Mucosa of stomach (tissue), 1 donor: ENCODE results near the gene UIMC1.

Source experiments
- H3K27me3 ChIP-seq: one replicate; pipeline ENCODE4 v1.7.0; 2013; ENCODE audit warnings: mild to moderate bottlenecking, low read length; ENCODE audit not compliant: control insufficient read depth, insufficient read depth
- H3K36me3 ChIP-seq: one replicate; pipeline ENCODE4 v1.7.0; 2013; ENCODE audit warnings: low read length; ENCODE audit not compliant: control insufficient read depth, insufficient read depth
- H3K4me1 ChIP-seq: one replicate; pipeline ENCODE4 v1.7.0; 2013; ENCODE audit warnings: mild to moderate bottlenecking, low read length; ENCODE audit not compliant: control insufficient read depth, insufficient read depth
- H3K4me3 ChIP-seq: one replicate; pipeline ENCODE4 v1.7.0; 2013; ENCODE audit warnings: low read length
- H3K9ac ChIP-seq: one replicate; pipeline ENCODE4 v1.7.0; 2013; ENCODE audit warnings: mild to moderate bottlenecking, low read length, moderate library complexity
- H3K9me3 ChIP-seq: one replicate; pipeline ENCODE4 v1.7.0; 2013; ENCODE audit warnings: mild to moderate bottlenecking, low read length, moderate library complexity; ENCODE audit not compliant: control insufficient read depth
- donor health status: Pancreatic carcinoma.

UIMC1 gene

DNA sequence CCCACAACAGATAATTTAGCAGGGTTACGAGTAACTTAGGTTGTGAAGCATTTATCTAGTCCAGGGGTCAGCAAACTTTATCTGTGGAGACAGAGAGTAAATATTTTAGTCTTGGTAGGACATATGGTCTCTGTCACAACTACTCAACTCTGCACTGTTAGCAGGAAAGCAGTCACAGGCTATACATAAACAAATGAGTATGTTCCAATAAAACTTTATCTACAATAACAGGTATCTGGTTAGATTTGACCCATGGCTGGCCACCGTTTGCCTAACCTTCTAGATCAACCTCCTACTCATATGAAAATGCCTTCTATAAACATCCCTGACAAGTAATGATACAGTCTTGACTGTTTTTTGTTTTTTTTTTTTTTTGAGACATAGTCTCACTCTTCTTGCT is 94.5 kb downstream of the UIMC1 start:
- no peak overlapping the region for H3K9ac ChIP-seq
- H3K36me3 ChIP-seq, result no peaks in the 10 kb centered on the region
- no peak overlapping the region for H3K4me3 ChIP-seq
- no peaks in the 10 kb centered on the region for H3K27me3 ChIP-seq
- peaks cover 6% of the 10 kb centered on the region for H3K4me1 ChIP-seq
- no peaks in the 10 kb centered on the region for H3K9me3 ChIP-seq

- no peaks in the 10 kb centered on the region for H3K27me3 ChIP-seq
- H3K9me3 ChIP-seq, result no peaks in the 10 kb centered on the region
- H3K36me3 ChIP-seq, result no peaks in the 10 kb centered on the region
- H3K4me3 ChIP-seq, result no peak overlapping the region
- no peaks in the 10 kb centered on the region for H3K4me1 ChIP-seq
- no peak overlapping the region for H3K9ac ChIP-seq
These were observed 97.8 kb downstream of the UIMC1 start for GRCh38 chr5:176908675-176909368.

- Histone ChIP-seq H3K4me3 (no peak overlapping the region), H3K4me1 (no peaks in the 10 kb centered on the region), H3K36me3 (no peaks in the 10 kb centered on the region), H3K27me3 (no peaks in the 10 kb centered on the region), H3K9ac (no peak overlapping the region), H3K9me3 (no peaks in the 10 kb centered on the region)
These were observed 99.8 kb downstream of the UIMC1 start for GRCh38 chr5:176906796-176907195.

GRCh38 chr5:176906126-176906525 is 100.5 kb downstream of the UIMC1 start:
- no peaks in the 10 kb centered on the region for H3K27me3 ChIP-seq
- no peaks in the 10 kb centered on the region for H3K9me3 ChIP-seq
- H3K4me3 ChIP-seq, result no peak overlapping the region
- H3K4me1 ChIP-seq, result no peaks in the 10 kb centered on the region
- no peak overlapping the region for H3K9ac ChIP-seq
- no peaks in the 10 kb centered on the region for H3K36me3 ChIP-seq

- H3K27me3 ChIP-seq, result no peaks in the 10 kb centered on the region
- H3K36me3 ChIP-seq, result no peaks in the 10 kb centered on the region
- H3K4me1 ChIP-seq, result no peaks in the 10 kb centered on the region
- no peak overlapping the region for H3K9ac ChIP-seq
- H3K9me3 ChIP-seq, result no peaks in the 10 kb centered on the region
- H3K4me3 ChIP-seq, result no peak overlapping the region
These were observed 102.3 kb downstream of the UIMC1 start for GRCh38 chr5:176904276-176904675.

DNA sequence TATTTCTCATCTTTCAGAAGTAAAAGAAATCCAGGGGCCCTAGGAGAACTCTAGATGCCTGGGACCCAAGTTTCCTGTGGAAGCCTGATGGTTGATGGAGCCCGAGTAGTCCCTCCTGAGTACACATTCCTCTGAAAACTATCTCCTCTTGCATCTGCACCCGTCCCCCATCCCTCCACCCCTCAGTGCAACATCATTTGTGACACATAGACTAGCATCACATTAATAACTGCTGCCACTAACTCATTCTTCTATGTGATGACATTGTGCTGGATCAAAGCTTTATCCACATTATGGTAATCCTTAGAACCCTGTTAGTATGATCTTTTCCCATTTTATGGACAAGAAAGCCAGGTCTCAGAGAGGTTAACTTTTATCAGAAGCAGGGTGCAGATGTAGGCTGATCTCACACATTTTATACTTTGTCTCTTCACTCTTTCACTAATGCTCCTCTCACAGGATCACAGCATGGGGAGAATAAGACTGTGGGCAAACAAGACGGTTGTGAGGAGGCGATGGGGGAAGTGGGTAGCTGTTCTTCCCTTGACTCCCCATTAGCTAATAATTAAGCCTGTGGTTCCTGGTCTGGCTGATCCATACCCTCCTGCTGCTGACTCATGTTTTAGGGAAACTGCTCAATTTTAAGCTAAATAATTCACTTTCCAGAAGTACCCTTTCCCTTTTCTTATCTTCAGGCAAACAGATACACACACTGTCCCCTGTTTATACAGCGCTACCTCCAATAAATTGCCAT is 103.5 kb downstream of the UIMC1 start:
- no peaks in the 10 kb centered on the region for H3K27me3 ChIP-seq
- H3K9ac ChIP-seq, result no peak overlapping the region
- no peaks in the 10 kb centered on the region for H3K36me3 ChIP-seq
- H3K4me3 ChIP-seq, result no peak overlapping the region
- no peaks in the 10 kb centered on the region for H3K4me1 ChIP-seq
- H3K9me3 ChIP-seq, result no peaks in the 10 kb centered on the region

GRCh38 chr5:176902102-176902814 is 104.3 kb downstream of the UIMC1 start:
- Histone ChIP-seq H3K9ac (no peak overlapping the region), H3K9me3 (no peaks in the 10 kb centered on the region), H3K4me1 (no peaks in the 10 kb centered on the region), H3K36me3 (no peaks in the 10 kb centered on the region), H3K4me3 (no peak overlapping the region), H3K27me3 (no peaks in the 10 kb centered on the region)

- H3K4me1 ChIP-seq, result no peaks in the 10 kb centered on the region
These were observed 105.1 kb downstream of the UIMC1 start for GRCh38 chr5:176901260-176902101.

GRCh38 chr5:176900780-176901204 is 105.8 kb downstream of the UIMC1 start:
- H3K9me3 ChIP-seq, result no peaks in the 10 kb centered on the region
- H3K9ac ChIP-seq, result no peak overlapping the region
- H3K27me3 ChIP-seq, result no peaks in the 10 kb centered on the region
- H3K4me1 ChIP-seq, result no peaks in the 10 kb centered on the region
- no peak overlapping the region for H3K4me3 ChIP-seq
- H3K36me3 ChIP-seq, result no peaks in the 10 kb centered on the region

More at GRCh38 chr5:176901260-176902101, 105.1 kb downstream of the UIMC1 start:
- Histone ChIP-seq H3K36me3 (no peaks in the 10 kb centered on the region), H3K4me3 (no peak overlapping the region), H3K9ac (no peak overlapping the region), H3K9me3 (no peaks in the 10 kb centered on the region), H3K27me3 (no peaks in the 10 kb centered on the region)

GRCh38 chr5:176899946-176900779 is 106.4 kb downstream of the UIMC1 start:
- H3K4me1 ChIP-seq, result no peaks in the 10 kb centered on the region
- no peaks in the 10 kb centered on the region for H3K27me3 ChIP-seq
- H3K4me3 ChIP-seq, result no peak overlapping the region
- H3K9ac ChIP-seq, result no peak overlapping the region
- H3K9me3 ChIP-seq, result no peaks in the 10 kb centered on the region
- H3K36me3 ChIP-seq, result no peaks in the 10 kb centered on the region

GRCh38 chr5:176899296-176899891 is 107.2 kb downstream of the UIMC1 start, which contains the start of gene HK3:
Gene HK3 (minus strand): TSS chr5:176899346. CDS start chr5:176896159, 3,187 bp downstream.
- no peaks in the 10 kb centered on the region for H3K4me1 ChIP-seq
- H3K36me3 ChIP-seq, result no peaks in the 10 kb centered on the region
- H3K9ac ChIP-seq, result no peak within 1 kb of the TSS
- no peaks in the 10 kb centered on the region for H3K9me3 ChIP-seq
- no peaks in the 10 kb centered on the region for H3K27me3 ChIP-seq
- H3K4me3 ChIP-seq, result no peak within 1 kb of the TSS
